ENCODE data around the gene SORCS1. TPM values are rescaled to one million over a fixed set of nuclear protein-coding genes. Genes with fewer than 3 reads are reported as not detected.
A peak's percentile ranks its signal among the peaks of the same experiment; 100 is the strongest.

SORCS1 gene
- total and polyA plus RNA-seq, 2 experiments from 2014 or later = 2.9 to 8.9 TPM

GRCh38 chr10:107094824-107095522 is 69.5 kb downstream of the SORCS1 start:
- no peak overlapping the region for H3K4me3 Mint-ChIP-seq
- Histone ChIP-seq H3K4me1 (ENCODE audit: insufficient read depth) (no peaks in the 10 kb centered on the region), H3K27ac (ENCODE audit: low read depth) (no peak overlapping the region), H3F3A (replicated peaks; ENCODE audit: low read depth) (no peaks in the 10 kb centered on the region), H3K4me3 (no peak overlapping the region), H3K36me3 (ENCODE audit: insufficient read depth) (no peaks in the 10 kb centered on the region), H3K4me2 (no peak overlapping the region), H4K20me1 (replicated peaks; ENCODE audit: insufficient read depth) (no peaks in the 10 kb centered on the region), H2AFZ (no peak overlapping the region), H3K9me2 (ENCODE audit: insufficient read depth) (no peaks in the 10 kb centered on the region), H3K79me2 (replicated peaks; ENCODE audit: insufficient read depth) (no peaks in the 10 kb centered on the region), H3K27me3 (ENCODE audit: insufficient read depth) (no peaks in the 10 kb centered on the region)
- H3K4me1 Mint-ChIP-seq = no peaks in the 10 kb centered on the region
- peak overlapping the region; percentile 49; the same call in 1 of the 2 replicates for H3K27ac Mint-ChIP-seq
- no peaks in the 10 kb centered on the region for H3K36me3 Mint-ChIP-seq (ENCODE audit: low read depth)
- no peaks in the 10 kb centered on the region for H3K9me3 Mint-ChIP-seq
- DNase-seq (ENCODE audit: low spot score) (no peak), ATAC-seq (no peak)
- no peak for TF ChIP-seq CREB1 (CRISPR knock-in tag; IDR thresholded peaks at IDR 0.05; ENCODE audit: low read depth)
- H3K27me3 Mint-ChIP-seq (ENCODE audit: insufficient read depth, low read depth, poor library complexity) = peaks cover 2% of the 10 kb centered on the region

DNA sequence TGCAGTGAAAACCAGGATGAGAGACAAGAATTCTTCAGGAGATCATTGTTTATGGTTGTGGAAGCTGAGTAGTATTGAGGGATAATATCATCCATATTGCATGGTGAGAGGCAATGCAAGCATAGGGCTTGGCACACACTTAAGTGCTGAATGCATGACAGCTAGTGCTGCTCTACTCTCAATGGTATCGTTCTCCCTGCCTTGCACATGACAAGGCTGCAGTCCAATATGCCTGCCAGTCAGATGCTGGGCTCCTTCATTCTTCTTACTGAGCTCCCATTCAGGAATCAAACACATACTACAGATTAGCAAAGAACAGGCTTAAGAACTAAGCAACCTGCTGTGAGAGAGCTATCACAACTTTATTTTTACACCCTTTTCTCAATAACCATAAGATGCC is 72.2 kb downstream of the SORCS1 start:
- Mint-ChIP-seq H3K9me3 (no peaks in the 10 kb centered on the region), H3K4me3 (no peak overlapping the region), H3K36me3 (ENCODE audit: low read depth) (no peaks in the 10 kb centered on the region), H3K27me3 (ENCODE audit: insufficient read depth, low read depth, poor library complexity) (peaks cover 2% of the 10 kb centered on the region), H3K4me1 (no peaks in the 10 kb centered on the region), H3K27ac (no peak overlapping the region)
- no peaks in the 10 kb centered on the region for H3F3A ChIP-seq (replicated peaks; ENCODE audit: low read depth)
- no peaks in the 10 kb centered on the region for H3K79me2 ChIP-seq (replicated peaks; ENCODE audit: insufficient read depth)
- H3K27ac ChIP-seq (ENCODE audit: low read depth) = no peak overlapping the region
- no peaks in the 10 kb centered on the region for H3K27me3 ChIP-seq (ENCODE audit: insufficient read depth)
- DNase-seq (ENCODE audit: low spot score) (no peak), ATAC-seq (no peak)
- H4K20me1 ChIP-seq (replicated peaks; ENCODE audit: insufficient read depth) = no peaks in the 10 kb centered on the region
- H3K4me3 ChIP-seq = no peak overlapping the region
- H2AFZ ChIP-seq = no peak overlapping the region
- H3K4me2 ChIP-seq = no peak overlapping the region
- TF ChIP-seq STAT1 (IDR thresholded peaks at IDR 0.05; ENCODE audit: unreplicated experiment) (no peak), ZNF331 (CRISPR knock-in tag; IDR thresholded peaks at IDR 0.05; ENCODE audit: low read depth) (no peak), EZH2phosphoT487 (IDR thresholded peaks at IDR 0.05; ENCODE audit: unreplicated experiment) (no peak), CREB1 (CRISPR knock-in tag; IDR thresholded peaks at IDR 0.05; ENCODE audit: low read depth) (no peak), EZH2 (IDR thresholded peaks at IDR 0.05; ENCODE audit: low read depth, unreplicated experiment) (no peak), POLR2AphosphoS5 (IDR thresholded peaks at IDR 0.05; ENCODE audit: low read depth) (no peak), NANOG (IDR thresholded peaks at IDR 0.05; ENCODE audit: borderline replicate concordance) (no peak), JUNB (IDR thresholded peaks at IDR 0.05; ENCODE audit: unreplicated experiment) (no peak)
- TF ChIP-seq, protein P1, sequence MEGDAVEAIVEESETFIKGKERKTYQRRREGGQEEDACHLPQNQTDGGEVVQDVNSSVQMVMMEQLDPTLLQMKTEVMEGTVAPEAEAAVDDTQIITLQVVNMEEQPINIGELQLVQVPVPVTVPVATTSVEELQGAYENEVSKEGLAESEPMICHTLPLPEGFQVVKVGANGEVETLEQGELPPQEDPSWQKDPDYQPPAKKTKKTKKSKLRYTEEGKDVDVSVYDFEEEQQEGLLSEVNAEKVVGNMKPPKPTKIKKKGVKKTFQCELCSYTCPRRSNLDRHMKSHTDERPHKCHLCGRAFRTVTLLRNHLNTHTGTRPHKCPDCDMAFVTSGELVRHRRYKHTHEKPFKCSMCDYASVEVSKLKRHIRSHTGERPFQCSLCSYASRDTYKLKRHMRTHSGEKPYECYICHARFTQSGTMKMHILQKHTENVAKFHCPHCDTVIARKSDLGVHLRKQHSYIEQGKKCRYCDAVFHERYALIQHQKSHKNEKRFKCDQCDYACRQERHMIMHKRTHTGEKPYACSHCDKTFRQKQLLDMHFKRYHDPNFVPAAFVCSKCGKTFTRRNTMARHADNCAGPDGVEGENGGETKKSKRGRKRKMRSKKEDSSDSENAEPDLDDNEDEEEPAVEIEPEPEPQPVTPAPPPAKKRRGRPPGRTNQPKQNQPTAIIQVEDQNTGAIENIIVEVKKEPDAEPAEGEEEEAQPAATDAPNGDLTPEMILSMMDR (conservative IDR thresholded peaks at IDR 0.05; ENCODE audit: low read depth in 2 of 2) = no peak
- TF ChIP-seq, protein P2, sequence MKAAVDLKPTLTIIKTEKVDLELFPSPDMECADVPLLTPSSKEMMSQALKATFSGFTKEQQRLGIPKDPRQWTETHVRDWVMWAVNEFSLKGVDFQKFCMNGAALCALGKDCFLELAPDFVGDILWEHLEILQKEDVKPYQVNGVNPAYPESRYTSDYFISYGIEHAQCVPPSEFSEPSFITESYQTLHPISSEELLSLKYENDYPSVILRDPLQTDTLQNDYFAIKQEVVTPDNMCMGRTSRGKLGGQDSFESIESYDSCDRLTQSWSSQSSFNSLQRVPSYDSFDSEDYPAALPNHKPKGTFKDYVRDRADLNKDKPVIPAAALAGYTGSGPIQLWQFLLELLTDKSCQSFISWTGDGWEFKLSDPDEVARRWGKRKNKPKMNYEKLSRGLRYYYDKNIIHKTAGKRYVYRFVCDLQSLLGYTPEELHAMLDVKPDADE (IDR thresholded peaks at IDR 0.05) = no peak
- no peaks in the 10 kb centered on the region for H3K4me1 ChIP-seq (ENCODE audit: insufficient read depth)
- H3K9me2 ChIP-seq (ENCODE audit: insufficient read depth) = no peaks in the 10 kb centered on the region
- H3K36me3 ChIP-seq (ENCODE audit: insufficient read depth) = no peaks in the 10 kb centered on the region

Data from GM23338 (cell line).